ENCODE data around the gene POU2F3.
A peak's percentile ranks its signal among the peaks of the same experiment; 100 is the strongest.

POU2F3 gene

DNA sequence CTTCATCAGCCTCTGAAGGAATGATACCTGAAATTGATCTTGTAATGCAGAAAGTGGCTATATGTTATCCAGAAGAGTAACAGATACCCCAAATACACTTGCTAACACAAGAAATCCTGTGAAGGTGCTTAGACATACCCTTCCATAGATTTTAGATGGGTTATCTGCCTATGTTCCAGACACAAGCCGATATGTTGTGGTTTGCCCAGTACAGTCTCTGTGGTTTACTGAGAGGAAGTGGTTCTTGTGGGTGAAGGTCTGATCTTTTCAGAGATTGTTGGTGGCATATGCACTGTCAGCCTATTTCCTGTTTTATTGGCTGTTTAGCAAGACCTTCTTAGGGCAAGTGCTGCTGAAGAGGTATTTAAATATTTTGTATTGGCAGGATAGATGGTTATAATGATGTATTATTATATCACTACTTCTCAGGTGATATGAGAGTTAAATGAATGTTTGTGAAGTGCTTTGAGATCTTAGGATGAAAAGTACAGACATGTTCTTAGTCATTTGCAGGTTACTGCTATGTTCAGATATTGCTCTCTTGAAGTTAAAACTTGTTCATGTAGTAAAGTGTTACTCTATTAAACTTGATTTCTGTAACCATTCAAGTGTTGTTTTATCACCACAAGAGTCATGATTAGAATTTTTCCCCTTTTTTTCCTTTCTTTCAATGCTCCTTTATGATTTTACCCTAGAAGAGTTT lies 104.5 kb downstream of the POU2F3 start:
- H3K27ac ChIP-seq = no peak overlapping the region
- no peak for TF ChIP-seq ZFX (IDR thresholded peaks at IDR 0.05)
- TF ChIP-seq, protein P1, sequence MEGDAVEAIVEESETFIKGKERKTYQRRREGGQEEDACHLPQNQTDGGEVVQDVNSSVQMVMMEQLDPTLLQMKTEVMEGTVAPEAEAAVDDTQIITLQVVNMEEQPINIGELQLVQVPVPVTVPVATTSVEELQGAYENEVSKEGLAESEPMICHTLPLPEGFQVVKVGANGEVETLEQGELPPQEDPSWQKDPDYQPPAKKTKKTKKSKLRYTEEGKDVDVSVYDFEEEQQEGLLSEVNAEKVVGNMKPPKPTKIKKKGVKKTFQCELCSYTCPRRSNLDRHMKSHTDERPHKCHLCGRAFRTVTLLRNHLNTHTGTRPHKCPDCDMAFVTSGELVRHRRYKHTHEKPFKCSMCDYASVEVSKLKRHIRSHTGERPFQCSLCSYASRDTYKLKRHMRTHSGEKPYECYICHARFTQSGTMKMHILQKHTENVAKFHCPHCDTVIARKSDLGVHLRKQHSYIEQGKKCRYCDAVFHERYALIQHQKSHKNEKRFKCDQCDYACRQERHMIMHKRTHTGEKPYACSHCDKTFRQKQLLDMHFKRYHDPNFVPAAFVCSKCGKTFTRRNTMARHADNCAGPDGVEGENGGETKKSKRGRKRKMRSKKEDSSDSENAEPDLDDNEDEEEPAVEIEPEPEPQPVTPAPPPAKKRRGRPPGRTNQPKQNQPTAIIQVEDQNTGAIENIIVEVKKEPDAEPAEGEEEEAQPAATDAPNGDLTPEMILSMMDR (conservative IDR thresholded peaks at IDR 0.05) = no peak

DNA sequence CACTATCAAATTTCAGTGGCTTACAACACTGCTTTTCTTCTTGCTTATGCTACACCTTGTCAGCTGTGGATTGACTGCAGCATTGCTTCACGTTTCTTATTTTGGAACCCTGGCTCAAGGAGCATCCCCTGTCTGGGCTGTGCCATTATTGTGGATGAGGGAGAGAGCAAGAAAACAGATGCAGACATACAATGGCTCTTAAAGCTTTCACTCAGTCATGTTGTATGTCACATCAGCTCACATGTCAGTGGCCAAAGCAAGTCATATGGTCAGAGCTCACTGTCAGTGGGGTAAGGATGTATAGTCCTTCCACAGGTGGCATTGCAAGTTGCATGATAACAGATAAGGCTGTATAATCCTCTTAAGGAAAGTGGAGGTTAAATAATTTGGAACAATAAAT lies 106.3 kb downstream of the POU2F3 start:
- TF ChIP-seq, protein P1 (conservative IDR thresholded peaks at IDR 0.05) = no peak
- no peak for TF ChIP-seq ZFX (IDR thresholded peaks at IDR 0.05)
- H3K27ac ChIP-seq = no peak overlapping the region

GRCh38 chr11:120350637-120351036 lies 110.7 kb downstream of the POU2F3 start:
- no peak overlapping the region for H3K27ac ChIP-seq
- no peak for TF ChIP-seq ZFX (IDR thresholded peaks at IDR 0.05)
- TF ChIP-seq, protein P1 (conservative IDR thresholded peaks at IDR 0.05) = no peak

DNA sequence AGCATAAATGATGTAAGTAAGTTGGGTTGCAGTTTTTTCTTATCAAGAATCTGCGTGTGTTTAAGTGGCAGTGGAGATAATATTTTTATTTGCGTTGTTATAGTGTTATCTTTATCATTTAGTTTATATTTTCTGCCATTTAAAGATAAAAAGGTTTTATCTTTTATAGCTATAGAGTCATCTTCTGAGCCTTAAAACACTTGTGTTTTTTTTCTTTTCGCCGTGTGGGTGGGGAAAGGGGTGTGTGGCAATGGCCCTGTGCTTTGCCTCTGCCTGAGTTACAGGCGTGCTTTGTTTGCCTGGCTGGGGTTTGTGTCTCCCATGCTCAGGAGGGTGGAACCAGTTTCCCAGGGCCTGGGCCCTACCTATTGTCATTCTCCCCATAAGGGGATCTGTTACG lies 112.5 kb downstream of the POU2F3 start:
- no peak overlapping the region for H3K27ac ChIP-seq
- no peak for TF ChIP-seq ZFX (IDR thresholded peaks at IDR 0.05)
- TF ChIP-seq, protein P1 (conservative IDR thresholded peaks at IDR 0.05) = no peak

- H3K27ac ChIP-seq = peak overlapping the region; percentile 18; the same call in 1 of the 2 replicates
- TF ChIP-seq, protein P1 (conservative IDR thresholded peaks at IDR 0.05) = no peak
- no peak for TF ChIP-seq ZFX (IDR thresholded peaks at IDR 0.05)
Observed at GRCh38 chr11:120354068-120354467, 114.1 kb downstream of the POU2F3 start.

GRCh38 chr11:120354779-120355178 lies 114.8 kb downstream of the POU2F3 start:
- TF ChIP-seq, protein P1 (conservative IDR thresholded peaks at IDR 0.05) = no peak
- TF ChIP-seq ZFX (IDR thresholded peaks at IDR 0.05) = no peak
- no peak overlapping the region for H3K27ac ChIP-seq

DNA sequence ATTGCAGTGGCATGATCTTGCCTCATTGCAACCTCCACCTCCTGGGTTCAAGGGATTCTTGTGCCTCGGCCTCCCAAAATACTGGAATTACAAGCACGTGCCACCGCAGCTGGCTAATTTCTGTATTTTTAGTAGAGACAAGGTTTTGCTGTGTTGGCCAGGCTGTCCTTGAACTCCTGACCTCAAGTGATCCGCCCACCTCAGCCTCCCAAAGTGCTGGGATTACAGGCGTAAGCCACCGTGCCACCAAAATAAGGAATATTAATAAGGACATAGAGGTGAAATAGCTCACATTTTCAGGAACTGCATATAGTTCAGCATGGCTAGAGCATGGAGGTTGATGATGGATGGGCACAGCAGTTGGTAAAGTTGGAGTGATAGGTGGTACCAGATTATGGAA lies 117.7 kb downstream of the POU2F3 start:
- H3K27ac ChIP-seq = no peak overlapping the region
- TF ChIP-seq, protein P1 (conservative IDR thresholded peaks at IDR 0.05) = no peak
- TF ChIP-seq ZFX (IDR thresholded peaks at IDR 0.05) = no peak

All from C4-2B (cell line).